HepG2 (cell line): Measurements from ENCODE around the gene SLC25A18.

ENCODE experiments used
- EZH2 ChIP-seq: conservative IDR thresholded peaks from 2 replicates; pipeline ENCODE4 v1.6.1; 2012; ENCODE audit warnings: mild to moderate bottlenecking, low read depth, low read length, moderate library complexity
- MTA1 ChIP-seq: sonication (generic); formaldehyde crosslinking; IDR thresholded peaks from 2 replicates; pipeline ENCODE4 v1.4.0; 2020; ENCODE audit warnings: missing genetic modification reagents, mild to moderate bottlenecking, borderline replicate concordance
- ZNF225 ChIP-seq: sonication (generic); formaldehyde crosslinking; IDR thresholded peaks from 2 replicates; pipeline ENCODE4 v1.4.0; 2020; ENCODE audit warnings: mild to moderate bottlenecking, missing genetic modification reagents

GRCh38 chr22:17514084-17514483, 49.2 kb upstream of the SLC25A18 start:
- TF ChIP-seq EZH2 (no peak), ZNF225 (no peak), MTA1 (CRISPR knock-in tag) (no peak)
